ENCODE results near the gene LASP1.

LASP1 gene

GRCh38 chr17:38970804-38971203 is 100.9 kb downstream of the LASP1 start:
- H3K4me3 ChIP-seq (replicated peaks in 1 of 2; ENCODE audit: low read depth in 2 of 2, low read length in 2 of 2): no peak overlapping the region
- DNase-seq (ENCODE audit: low read depth in 2 of 2): no peak
- no peak for TF ChIP-seq CTCF (IDR thresholded peaks at IDR 0.05; ENCODE audit: low read depth, low read length)

Measured in cardiac fibroblast (primary cell).